HEK293 (cell line): ENCODE results near the gene UNC13A.

Source experiments
- ATF2 ChIP-seq: fragments of 450-650 bp; formaldehyde crosslinking; IDR thresholded peaks from 2 replicates; pipeline ENCODE4 v1.5.1; 2016; ENCODE audit warnings: missing biosample characterization, missing genetic modification characterization, low read depth
- EGR2 ChIP-seq: fragments of 450-650 bp; formaldehyde crosslinking; IDR thresholded peaks from 2 replicates; pipeline ENCODE4 v1.5.1; 2016; ENCODE audit warnings: low read depth, missing biosample characterization, missing genetic modification characterization
- GLIS2 ChIP-seq: fragments of 450-650 bp; formaldehyde crosslinking; IDR thresholded peaks from 2 replicates; pipeline ENCODE4 v1.5.1; 2016; ENCODE audit warnings: missing biosample characterization, missing genetic modification characterization
- KLF17 ChIP-seq: fragments of 450-650 bp; formaldehyde crosslinking; IDR thresholded peaks from 2 replicates; pipeline ENCODE4 v1.5.1; 2016; ENCODE audit warnings: missing biosample characterization, missing genetic modification characterization
- KLF8 ChIP-seq: fragments of 450-650 bp; formaldehyde crosslinking; IDR thresholded peaks from 2 replicates; pipeline ENCODE4 v1.5.1; 2016; ENCODE audit warnings: missing biosample characterization, missing genetic modification characterization
- KLF9 ChIP-seq: fragments of 450-650 bp; formaldehyde crosslinking; IDR thresholded peaks from 2 replicates; pipeline ENCODE4 v1.5.1; 2016; ENCODE audit warnings: missing biosample characterization, missing genetic modification characterization, low read depth
- PRDM6 ChIP-seq: fragments of 450-650 bp; formaldehyde crosslinking; IDR thresholded peaks from 2 replicates; pipeline ENCODE4 v1.5.1; 2017; ENCODE audit warnings: missing biosample characterization, missing genetic modification characterization
- SP3 ChIP-seq: fragments of 450-650 bp; formaldehyde crosslinking; IDR thresholded peaks from 2 replicates; pipeline ENCODE4 v1.5.1; 2016; ENCODE audit warnings: missing biosample characterization, missing genetic modification characterization
- YY2 ChIP-seq: fragments of 450-650 bp; formaldehyde crosslinking; IDR thresholded peaks from 2 replicates; pipeline ENCODE4 v1.5.1; 2016; ENCODE audit warnings: missing biosample characterization, missing genetic modification characterization
- ZBTB17 ChIP-seq: fragments of 450-650 bp; formaldehyde crosslinking; IDR thresholded peaks from 2 replicates; pipeline ENCODE4 v1.5.1; 2016; ENCODE audit warnings: missing biosample characterization, missing genetic modification characterization
- ZFHX2 ChIP-seq: fragments of 450-650 bp; formaldehyde crosslinking; conservative IDR thresholded peaks from 2 replicates; pipeline ENCODE4 v1.5.1; 2016; ENCODE audit warnings: missing biosample characterization, missing genetic modification characterization
- ZNF184 ChIP-seq: fragments of 450-650 bp; IDR thresholded peaks from 2 replicates; pipeline ENCODE4 v1.5.1; 2018; ENCODE audit warnings: missing biosample characterization, mild to moderate bottlenecking, missing genetic modification characterization
- ZNF248 ChIP-seq: fragments of 450-650 bp; formaldehyde crosslinking; IDR thresholded peaks from 2 replicates; pipeline ENCODE4 v1.5.1; 2017; ENCODE audit warnings: missing biosample characterization, missing genetic modification characterization
- ZNF274 ChIP-seq, 2 experiments: fragments of 200-500 bp in 1 of 2; fragments of 450-650 bp in 1 of 2; sonication (Bioruptor generic) in 1 of 2; formaldehyde crosslinking in 1 of 2; IDR thresholded peaks; 2 replicates each; pipeline versions ENCODE4 v1.5.1 to v1.6.1; 2014 to 2016; ENCODE audit warnings: borderline replicate concordance in 1 of 2, inconsistent platforms in 1 of 2, low read length in 1 of 2, missing biosample characterization in 1 of 2, missing genetic modification characterization in 1 of 2
- ZNF366 ChIP-seq: fragments of 450-650 bp; formaldehyde crosslinking; conservative IDR thresholded peaks from 2 replicates; pipeline ENCODE4 v1.5.1; 2016; ENCODE audit warnings: missing biosample characterization, missing genetic modification characterization
- ZNF449 ChIP-seq: fragments of 450-650 bp; formaldehyde crosslinking; IDR thresholded peaks from 2 replicates; pipeline ENCODE4 v1.5.1; 2017; ENCODE audit warnings: missing biosample characterization, mild to moderate bottlenecking, missing genetic modification characterization, moderate library complexity
- ZNF521 ChIP-seq: fragments of 450-650 bp; formaldehyde crosslinking; IDR thresholded peaks from 2 replicates; pipeline ENCODE4 v1.5.1; 2017; ENCODE audit warnings: missing biosample characterization, mild to moderate bottlenecking, missing genetic modification characterization
- ZNF544 ChIP-seq: fragments of 450-650 bp; formaldehyde crosslinking; IDR thresholded peaks from 2 replicates; pipeline ENCODE4 v1.5.0; 2017; ENCODE audit warnings: missing biosample characterization, missing genetic modification characterization
- ZNF548 ChIP-seq: fragments of 450-650 bp; formaldehyde crosslinking; IDR thresholded peaks from 2 replicates; pipeline ENCODE4 v1.5.1; 2016; ENCODE audit warnings: missing biosample characterization, missing genetic modification characterization
- ZNF596 ChIP-seq: fragments of 450-650 bp; IDR thresholded peaks from 2 replicates; pipeline ENCODE4 v1.5.0; 2018; ENCODE audit warnings: missing biosample characterization, mild to moderate bottlenecking, missing genetic modification characterization, moderate library complexity
- ZNF629 ChIP-seq: fragments of 450-650 bp; formaldehyde crosslinking; IDR thresholded peaks from 2 replicates; pipeline ENCODE4 v1.5.1; 2017; ENCODE audit warnings: missing biosample characterization, missing genetic modification characterization
- ZNF660 ChIP-seq: fragments of 450-650 bp; IDR thresholded peaks from 2 replicates; pipeline ENCODE4 v1.5.1; 2018; ENCODE audit warnings: missing biosample characterization, mild to moderate bottlenecking, missing genetic modification characterization
- ZNF677 ChIP-seq: fragments of 450-650 bp; IDR thresholded peaks from 2 replicates; pipeline ENCODE4 v1.5.0; 2018; ENCODE audit warnings: missing biosample characterization, mild to moderate bottlenecking, missing genetic modification characterization, moderate library complexity
- ZNF692 ChIP-seq: fragments of 450-650 bp; formaldehyde crosslinking; IDR thresholded peaks from 2 replicates; pipeline ENCODE4 v1.5.1; 2016; ENCODE audit warnings: missing biosample characterization, missing genetic modification characterization

The UNC13A gene

GRCh38 chr19:17555480-17555928 is 132.7 kb downstream of the UNC13A start, which contains the start of gene COLGALT1 (continued):
- TF ChIP-seq KLF17 (tag by site-specific recombination) (0 out of 2 replicates have a peak, but pooled peaks have one; percentile 39), ZNF248 (no peak), EGR2 (tag by site-specific recombination) (peak; percentile 40; the same call in 1 of the 2 replicates), PRDM6 (no peak), ATF2 (tag by site-specific recombination) (peak; percentile 99), ZNF692 (tag by site-specific recombination) (peak; percentile 84; the same call in 1 of the 2 replicates), ZNF521 (no peak), ZNF544 (tag by site-specific recombination) (no peak), GLIS2 (tag by site-specific recombination) (no peak), YY2 (tag by site-specific recombination) (no peak), KLF9 (peak; percentile 56; the same call in 1 of the 2 replicates), KLF8 (tag by site-specific recombination) (peak; percentile 79), ZNF274 (IDR thresholded peaks at IDR 0.05; ENCODE audit: low read length) (no peak), ZNF274 (tag by site-specific recombination; IDR thresholded peaks at IDR 0.05; ENCODE audit: borderline replicate concordance) (no peak), ZNF629 (tag by site-specific recombination) (peak; percentile 93), ZNF184 (no peak), ZBTB17 (no peak), ZNF596 (peak; percentile 44; the same call in 1 of the 2 replicates), ZFHX2 (tag by site-specific recombination) (0 out of 2 replicates have a peak, but pooled peaks have one; percentile 89), ZNF449 (tag by site-specific recombination) (no peak), ZNF677 (tag by site-specific recombination) (0 out of 2 replicates have a peak, but pooled peaks have one; percentile 47), ZNF660 (tag by site-specific recombination) (0 out of 2 replicates have a peak, but pooled peaks have one; percentile 31), ZNF548 (tag by site-specific recombination) (no peak), ZNF366 (no peak), SP3 (tag by site-specific recombination) (peak; percentile 90)
